Stimulated activated CD4-positive, alpha-beta T cell treated with anti-CD3 and anti-CD28 coated beads, TNF-alpha, amount 100 ng/mL, for 1 hour (primary cell): Measurements from ENCODE around the gene PTPN21.

Experiments
- DNase-seq, 3 donors: peaks; one replicate each; pipeline ENCODE4 v3.0.0-alpha.2; 2020; ENCODE audit warnings: low read depth in 3 of 3, low spot score in 1 of 3

PTPN21 gene

DNA sequence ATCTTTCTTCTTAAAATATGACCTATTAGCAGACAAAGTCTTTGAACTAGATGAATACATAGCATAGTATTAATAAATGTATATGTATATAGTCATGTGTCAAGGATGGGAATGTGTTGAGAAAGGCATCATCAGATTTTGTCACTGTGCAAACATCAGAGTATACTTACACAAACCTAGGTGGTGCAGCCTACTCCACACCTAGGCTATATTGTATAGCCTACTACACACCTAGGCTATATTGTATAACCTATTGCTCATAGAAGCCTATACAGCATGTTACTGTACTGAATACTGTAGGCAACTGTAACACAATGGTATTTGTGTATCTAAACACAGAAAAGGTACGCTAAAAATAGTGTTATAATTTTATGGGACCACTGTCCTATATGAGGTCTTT is 47.6 kb downstream of the PTPN21 start:
- DNase-seq: no peak

DNA sequence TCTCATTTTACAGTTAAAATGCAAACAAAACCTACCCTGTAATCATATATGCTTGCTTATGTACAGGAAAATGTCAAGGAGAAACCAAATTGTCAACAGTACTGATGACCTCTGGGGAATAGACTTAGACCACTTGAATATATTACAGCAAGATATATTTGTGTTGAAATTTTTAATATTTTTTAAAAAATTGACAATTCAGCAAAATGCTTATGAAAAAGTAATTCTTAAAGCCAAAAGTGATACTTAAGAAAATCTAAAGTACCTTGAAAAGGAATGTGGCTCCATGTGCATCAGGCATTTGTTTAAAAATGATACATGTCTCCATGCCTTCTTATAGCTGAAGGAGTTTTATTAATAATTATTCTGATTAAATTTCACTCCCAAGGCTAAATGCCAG is 49.2 kb downstream of the PTPN21 start:
- DNase-seq: no peak

DNA sequence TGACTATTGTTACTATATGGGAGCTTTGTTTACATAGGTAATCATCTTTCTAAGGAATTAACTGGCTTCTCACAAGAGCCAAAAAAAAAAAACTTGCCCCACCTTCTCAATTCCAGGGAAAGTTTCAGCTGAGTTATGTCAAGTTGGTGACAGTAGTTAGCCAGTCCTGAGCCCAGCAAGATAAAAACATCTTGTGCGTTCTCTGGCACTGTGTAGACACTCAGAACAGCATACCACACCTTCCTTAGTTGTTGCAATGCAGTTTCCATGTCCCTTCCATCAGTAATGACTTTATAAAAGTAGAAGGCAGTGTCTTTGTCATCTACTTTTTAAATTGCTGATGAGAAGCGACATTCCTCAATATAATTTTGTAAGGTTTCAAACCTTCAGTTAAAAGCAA is 50.2 kb downstream of the PTPN21 start:
- no peak for DNase-seq

DNA sequence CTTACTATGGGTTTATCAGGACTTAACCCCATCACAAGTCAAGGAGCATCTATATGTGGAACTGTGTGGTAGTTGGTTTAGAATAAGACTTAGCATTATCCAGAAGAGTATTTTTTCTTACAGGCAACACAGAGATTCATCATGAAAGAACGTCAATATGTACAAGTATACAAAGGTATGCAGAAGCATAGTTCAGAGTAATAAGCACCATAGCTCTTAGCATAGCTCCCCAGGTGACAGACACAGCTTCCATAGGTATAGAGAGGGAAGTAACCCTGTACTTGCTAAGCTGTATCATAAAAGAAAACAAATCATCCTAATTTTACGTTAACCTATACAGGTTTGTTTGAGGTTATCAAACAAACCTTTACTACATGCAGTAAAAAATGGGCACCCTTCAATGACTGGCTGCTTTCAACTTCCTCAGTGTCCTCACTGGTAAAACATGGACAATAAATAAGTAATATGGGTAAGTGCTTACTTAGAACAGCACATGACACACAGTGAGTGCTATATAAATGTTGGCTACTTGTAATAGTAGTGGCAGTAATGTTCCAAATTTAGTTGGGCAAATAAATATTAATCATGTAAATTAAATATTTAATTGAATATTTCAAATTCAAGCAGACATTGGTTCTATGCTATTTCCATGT is 50.9 kb downstream of the PTPN21 start:
- DNase-seq: no peak

DNA sequence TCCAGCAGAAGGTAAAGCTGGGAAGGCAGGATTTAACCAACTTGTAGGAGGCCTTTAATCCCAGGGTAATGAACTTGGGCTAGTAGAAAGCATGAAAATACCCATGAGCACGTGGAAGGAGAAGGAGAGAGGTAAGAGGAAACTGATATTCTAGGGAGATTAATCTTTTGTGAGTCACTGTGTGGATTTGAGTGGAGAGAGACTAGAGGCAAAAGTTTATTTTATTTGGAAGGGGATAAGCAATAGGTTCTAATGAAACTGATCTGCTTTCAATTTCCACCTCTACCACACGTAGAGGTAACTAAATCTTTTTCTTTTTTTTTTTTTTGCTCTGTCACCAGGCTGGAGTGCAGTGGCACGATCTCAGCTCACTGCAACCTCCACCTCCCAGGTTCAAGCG is 52.1 kb downstream of the PTPN21 start:
- no peak for DNase-seq

DNA sequence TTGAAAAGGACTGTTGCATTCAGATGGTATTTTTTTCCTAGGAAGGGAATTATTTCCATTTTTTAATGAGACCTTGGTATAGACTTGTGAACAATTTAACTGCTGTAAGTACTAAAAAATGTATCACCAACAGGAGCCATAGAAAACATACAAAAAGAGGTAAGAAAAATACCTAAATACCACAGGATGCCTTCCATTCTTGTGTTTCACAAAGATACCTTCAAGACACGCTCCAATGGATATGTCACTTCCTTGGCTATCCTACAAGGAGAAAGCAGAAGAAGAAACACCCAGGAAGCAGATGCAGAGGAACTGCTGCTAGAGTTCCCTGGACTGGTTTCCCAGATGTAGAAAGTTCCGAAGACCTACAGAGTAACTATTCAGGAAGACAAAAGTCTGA is 54.2 kb downstream of the PTPN21 start:
- no peak for DNase-seq

DNA sequence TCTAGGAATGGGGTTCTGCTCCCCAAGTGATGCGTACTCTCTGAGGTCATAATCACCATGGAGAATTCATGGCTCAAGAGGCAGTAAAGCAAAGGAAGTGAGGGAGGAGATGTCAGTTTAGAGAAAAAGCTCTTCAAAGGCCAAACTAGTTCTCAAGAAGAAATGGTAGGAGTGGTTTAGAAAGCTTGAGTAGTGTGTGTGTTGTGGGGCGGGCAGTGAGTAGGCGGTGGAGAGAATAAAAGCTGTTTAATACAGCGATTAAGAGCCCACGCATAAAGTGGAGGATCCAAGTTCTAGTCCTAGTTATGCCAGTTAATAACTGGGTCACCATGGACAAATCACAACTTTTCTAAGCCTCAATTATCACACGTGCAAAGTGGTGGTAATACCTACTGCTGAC is 55.6 kb downstream of the PTPN21 start:
- no peak for DNase-seq

DNA sequence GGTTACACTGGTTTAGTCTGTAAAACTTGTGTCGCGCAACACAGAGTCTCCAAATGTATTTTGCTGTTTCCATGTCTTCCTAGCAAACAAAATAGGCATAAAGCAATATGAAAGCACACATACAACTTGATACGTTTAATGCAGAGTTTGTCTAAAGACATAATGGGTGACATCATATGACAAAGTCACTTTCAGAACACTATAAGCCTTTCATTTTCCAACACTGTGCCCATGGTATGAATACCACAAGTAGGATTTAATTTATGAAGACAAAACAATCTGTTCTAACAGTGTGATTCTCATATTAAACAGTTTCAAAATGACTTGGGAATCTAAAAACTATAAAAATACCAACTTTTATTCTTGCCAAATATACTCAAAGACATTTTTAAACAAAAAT is 58.4 kb downstream of the PTPN21 start:
- no peak for DNase-seq

DNA sequence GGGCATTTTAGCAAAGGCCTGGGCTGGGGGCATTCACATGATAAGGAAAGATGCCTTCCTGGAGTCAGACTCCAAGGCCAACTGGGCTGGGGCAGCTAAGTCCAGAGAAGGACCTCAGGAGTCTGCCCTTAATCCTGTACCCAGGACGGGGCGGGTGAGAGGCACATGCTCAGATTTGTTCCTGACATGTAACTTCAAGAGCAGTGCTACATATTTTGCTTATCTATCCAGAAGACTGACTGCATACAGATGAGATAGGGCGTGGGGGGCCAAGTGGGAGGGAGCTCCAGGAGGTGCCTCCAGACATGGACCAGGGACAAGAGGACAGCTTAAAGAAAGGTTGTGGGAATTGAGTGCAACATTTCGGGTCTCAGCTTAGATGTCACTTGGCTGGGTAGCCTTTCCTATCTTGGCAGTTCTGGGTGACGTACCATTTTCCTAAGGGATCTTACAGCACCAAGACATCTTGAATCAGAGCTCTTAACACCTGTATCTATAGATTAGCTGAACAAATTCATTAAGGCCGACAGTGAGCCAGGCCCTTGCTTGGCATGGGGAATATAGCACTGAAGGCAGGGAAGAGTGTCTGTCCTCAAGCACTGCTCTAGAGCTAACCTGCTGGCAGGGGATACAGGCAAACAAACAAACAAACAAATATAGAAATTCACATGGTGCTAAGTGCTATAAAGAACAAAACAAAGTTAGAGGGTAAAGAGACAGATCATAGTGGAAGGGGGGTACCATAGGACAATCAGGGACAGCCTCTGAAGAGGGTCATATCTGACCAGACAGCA is 61.2 kb downstream of the PTPN21 start:
- no peak for DNase-seq

DNA sequence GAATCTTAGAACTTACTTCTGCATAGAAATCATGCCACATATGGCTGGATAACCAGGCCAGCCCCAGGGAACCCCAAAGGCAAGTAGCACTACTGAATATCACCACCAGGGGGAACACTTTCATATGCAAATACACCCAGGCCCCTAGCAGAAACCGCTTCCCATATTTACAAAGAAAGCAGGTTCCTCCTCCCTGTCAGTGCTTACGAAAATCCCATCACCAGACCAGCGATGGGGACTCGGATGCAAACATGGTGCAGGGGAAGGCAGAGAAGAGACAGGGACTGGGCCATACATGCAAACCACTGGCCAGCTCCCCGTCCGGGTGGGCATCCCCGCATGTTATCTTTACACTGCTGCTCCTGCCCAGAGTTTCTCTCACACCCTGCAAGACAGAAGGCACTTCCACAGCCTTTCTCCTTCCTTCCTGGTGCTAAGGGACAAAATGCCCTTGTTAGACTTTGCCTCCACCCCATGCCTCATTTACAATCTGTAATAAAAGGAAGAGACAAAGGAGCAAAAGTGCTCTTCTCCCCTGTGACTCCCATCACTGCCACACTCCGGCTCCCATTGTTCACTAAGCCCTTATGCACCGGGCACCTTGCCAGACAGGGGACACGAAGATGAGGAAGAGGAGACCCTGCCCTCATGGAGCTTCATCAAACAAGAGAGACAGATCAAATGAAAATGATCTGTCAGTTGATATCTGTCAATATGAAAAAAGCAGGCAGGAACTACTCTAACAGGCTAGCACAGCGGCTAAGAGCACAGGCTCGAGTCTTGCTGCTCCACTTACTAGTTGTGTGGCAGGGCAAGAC is 62.3 kb downstream of the PTPN21 start:
- peak in 2 of 3 donors; percentile 18 to 20 for DNase-seq

DNA sequence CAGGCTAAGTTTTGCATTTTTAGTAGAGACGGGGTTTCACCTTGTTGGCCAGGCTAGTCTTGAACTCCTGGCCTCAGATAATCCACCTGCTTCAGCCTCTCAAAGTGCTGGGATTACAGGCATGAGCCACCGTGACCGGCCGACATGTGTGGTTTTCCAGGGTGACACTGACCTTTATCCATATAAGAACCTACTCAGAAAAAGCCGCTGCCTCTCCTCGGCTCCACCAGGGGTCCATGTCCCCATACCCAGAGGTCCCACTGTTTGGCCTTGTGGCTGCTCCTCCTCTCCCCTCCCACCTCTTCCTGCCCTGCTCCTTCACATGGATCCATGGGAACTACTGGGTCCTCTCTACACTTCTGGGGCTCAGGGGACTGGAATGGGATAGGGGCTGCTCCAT is 64.6 kb downstream of the PTPN21 start:
- DNase-seq: no peak

DNA sequence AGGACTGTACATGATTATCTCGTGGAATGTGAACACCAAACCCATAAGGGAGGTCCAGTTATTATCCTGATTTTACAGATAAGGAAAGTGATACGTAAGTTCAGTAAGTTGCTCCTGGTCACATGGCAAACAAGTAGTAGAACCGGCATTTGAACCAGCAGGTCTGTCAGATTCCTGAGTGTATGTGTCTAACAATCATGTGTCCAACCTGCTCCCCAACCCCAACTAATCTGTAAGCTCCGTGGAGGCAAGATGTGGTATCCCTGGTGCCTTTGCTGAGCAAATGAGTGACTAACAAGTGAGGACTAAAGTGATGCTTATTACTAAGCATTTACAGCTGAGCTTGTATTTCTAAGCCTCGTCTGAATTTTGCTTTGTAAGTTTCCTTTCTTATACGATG is 65.9 kb downstream of the PTPN21 start:
- DNase-seq: no peak

DNA sequence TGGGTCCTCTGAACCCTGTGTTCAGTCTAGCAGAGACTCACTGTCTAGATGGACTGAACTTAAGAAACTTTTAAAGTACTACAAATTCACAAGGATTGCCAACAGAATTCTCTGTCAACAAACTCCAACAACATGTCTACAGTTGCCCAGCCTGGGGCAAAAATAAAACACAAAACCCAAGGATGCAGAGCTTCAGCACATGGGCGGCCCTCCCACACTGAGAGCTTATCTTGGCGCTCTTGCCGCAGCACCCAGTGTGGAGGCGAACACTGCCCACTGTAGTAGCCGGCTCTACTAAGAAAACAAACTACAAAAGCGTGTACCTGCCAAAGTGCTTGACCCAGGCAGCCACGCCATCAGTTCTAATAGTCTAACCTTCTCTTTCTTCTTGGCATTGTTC is 66.7 kb downstream of the PTPN21 start:
- no peak for DNase-seq

DNA sequence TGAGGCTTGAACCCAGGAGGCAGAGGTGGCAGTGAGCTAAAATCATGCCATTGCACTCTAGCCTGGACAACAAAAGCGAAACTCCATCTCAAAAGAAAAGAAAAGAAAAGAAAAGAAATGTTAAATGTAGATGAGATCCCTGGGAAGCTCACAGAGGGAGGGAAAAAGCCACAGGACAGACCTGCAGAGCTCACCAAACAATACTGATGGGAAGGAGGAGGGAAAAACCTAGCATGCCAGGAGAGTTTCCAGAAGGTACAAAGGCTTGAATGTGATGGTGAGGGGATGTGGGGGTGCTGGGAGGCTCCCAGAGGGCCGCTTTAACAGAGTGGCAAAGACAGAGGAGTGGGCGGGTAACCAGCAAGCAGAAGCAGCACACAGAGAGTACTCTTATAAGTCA is 72.3 kb downstream of the PTPN21 start:
- DNase-seq: no peak

DNA sequence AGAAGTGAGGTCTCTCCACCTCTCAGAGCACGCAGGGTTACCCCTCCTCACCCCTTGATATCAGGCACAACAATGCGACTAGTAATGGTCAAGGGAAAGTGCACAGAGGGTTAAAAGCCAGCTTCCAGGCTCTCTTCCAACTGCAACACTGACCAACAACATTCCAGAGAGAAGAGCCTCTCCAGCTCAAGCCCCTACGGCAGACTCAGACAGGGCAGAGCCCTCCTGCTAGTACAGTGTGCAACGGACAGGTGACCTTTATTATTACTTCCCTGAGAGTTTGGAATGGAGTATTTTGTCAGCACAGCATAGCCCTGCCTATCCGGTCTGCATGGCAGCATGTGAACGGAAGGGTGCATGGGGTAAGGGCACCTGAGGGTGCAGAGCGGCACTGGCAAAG is 73.0 kb downstream of the PTPN21 start:
- DNase-seq: no peak

DNA sequence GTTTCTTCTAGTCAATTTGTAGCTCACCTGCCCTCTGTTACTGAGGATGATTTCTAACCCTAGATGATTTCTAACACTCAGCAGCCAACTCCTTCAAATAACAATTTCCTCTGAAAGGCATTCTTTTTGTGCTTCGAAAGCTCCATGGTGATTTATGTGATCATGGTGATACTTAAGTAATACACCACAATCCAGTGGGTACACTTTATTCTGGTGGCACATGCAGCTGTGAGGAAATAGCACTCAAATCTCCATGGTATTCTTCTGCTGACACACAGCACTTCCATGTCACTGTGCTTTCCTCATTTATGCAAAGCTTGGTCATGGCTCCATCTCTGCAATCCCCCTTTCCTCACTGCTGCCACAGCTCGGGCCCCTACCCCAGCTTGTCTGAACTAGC is 73.7 kb downstream of the PTPN21 start:
- DNase-seq: no peak

DNA sequence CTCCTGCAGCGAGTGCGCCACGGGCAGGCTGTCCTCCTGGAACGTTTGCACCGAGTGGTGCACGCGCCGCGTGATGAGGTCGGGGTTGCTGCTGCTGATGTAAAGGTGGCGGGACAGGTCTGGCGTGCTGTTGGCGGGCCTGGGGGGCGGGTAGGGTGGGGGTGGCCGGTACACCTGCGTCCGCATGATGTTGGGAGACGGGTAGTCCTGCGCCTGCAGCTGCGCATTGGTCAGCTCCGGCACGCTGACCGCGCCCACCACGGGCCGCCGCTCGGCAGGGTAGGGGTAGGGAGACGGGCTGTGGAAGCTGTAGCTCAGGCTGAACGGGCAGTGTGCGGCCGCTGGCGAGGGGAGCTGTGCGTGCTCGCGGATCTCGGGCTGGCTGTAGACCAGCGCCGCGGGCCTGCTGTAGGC is 75.2 kb downstream of the PTPN21 start:
- no peak for DNase-seq

DNA sequence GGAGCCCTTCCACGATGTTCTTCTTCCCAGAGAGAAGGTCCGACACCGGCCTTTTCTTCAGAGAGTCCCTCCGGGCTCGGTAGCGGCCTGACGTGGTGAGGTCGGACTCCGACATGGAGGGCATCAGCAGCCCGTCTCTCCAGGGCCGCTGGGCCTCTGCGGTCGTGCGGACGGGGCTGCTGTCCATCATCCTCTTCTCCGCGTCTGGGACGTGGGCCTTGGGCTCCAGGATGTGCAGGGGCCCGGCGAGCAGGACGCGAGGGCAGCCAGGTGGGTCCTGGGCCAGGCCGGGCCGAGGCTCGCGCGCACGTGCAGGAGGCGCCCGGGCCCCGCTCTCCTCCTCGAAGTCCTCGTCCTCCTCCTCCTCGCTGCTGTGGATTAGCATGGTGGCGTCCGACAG is 75.9 kb downstream of the PTPN21 start:
- DNase-seq: no peak

DNA sequence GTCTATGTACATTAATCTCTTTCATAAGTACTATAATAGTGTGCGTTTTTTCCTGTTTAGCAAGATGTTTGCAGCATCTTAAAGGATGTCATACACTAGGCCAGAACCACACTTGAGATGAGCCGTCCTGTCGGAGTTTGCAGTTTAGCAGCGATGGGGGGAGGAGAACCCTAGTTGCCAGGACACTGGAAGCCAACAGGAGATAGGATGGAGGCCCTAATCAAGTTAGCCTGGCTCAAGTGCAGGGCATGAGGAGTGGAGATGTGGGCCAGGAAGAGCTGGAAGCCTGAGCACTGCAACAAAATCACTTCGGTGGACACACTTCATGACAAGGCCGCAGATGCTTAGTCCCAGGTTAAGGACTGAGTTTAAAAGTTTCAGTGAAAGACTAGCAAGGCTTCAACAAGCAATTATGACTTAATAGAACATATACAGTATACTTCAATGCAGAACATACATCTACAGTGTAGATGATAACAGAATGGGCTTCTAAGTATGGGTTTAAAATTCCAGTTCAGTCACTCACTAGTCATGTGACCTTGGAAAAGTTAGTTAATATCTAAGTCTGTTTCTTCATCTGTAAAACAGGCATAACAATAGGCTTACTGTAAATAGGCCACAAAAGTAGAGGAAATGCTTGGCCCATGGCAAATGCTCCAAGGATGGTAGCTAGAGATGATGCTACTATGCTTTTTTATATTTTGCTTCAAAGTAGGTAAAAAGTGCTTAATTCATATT is 77.1 kb downstream of the PTPN21 start:
- no peak for DNase-seq

DNA sequence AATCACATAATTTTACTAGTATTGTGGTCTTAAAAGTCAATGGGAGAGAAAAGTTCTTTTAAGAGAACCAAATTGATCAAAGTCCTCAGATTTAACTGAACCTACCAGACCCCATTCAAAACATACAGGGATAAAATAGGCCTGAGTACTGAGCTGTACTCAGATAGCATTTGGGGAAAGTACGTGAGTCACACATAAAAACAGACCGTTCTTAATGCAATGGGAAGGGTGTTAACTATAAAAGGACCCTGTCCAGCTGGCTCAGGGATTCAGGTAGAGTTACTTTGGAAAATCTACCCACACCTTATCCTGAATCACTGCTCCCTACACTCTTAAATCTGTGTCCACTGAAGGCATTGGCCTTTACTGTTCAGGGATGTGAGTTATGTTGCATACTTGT is 78.0 kb downstream of the PTPN21 start:
- DNase-seq: no peak

DNA sequence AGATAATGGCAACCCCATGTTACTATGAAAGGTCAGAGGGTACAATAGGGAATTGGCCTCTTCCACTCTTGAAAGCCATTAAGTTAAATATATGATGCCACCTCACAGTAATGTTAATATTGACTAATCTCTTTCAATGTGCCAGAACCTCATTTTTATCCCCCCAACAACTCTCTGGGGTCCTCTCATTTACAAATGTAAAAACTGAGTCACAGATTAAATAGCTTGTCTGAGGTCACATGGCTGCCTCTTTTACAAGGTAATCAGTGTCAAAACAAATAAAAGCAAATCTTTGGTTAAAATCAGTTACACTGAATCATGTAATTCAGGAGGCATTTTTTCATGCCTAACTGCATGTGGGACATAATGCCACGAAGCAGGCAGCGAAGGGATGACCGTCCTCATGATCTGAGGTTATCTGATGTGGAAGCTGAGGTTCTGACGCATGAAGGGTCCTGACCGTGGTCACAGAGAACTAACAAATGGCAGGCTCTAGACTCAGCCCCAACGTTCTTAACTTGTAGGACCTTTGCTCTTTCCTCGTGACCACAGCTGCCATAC is 78.5 kb downstream of the PTPN21 start:
- no peak for DNase-seq
